ENCODE data around the gene RHOBTB3. TPM values are rescaled to one million over a fixed set of nuclear protein-coding genes. Genes with fewer than 3 reads are reported as not detected.
"Not testable (repeated sequence)": the region's sequence is repeated elsewhere in the genome, so short reads cannot be mapped to it uniquely, and the experiment has no call there.

Gene RHOBTB3, protein sequence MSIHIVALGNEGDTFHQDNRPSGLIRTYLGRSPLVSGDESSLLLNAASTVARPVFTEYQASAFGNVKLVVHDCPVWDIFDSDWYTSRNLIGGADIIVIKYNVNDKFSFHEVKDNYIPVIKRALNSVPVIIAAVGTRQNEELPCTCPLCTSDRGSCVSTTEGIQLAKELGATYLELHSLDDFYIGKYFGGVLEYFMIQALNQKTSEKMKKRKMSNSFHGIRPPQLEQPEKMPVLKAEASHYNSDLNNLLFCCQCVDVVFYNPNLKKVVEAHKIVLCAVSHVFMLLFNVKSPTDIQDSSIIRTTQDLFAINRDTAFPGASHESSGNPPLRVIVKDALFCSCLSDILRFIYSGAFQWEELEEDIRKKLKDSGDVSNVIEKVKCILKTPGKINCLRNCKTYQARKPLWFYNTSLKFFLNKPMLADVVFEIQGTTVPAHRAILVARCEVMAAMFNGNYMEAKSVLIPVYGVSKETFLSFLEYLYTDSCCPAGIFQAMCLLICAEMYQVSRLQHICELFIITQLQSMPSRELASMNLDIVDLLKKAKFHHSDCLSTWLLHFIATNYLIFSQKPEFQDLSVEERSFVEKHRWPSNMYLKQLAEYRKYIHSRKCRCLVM
- 1 to 10 TPM; 1.3 to 5.2 TPM for total RNA-seq

DNA sequence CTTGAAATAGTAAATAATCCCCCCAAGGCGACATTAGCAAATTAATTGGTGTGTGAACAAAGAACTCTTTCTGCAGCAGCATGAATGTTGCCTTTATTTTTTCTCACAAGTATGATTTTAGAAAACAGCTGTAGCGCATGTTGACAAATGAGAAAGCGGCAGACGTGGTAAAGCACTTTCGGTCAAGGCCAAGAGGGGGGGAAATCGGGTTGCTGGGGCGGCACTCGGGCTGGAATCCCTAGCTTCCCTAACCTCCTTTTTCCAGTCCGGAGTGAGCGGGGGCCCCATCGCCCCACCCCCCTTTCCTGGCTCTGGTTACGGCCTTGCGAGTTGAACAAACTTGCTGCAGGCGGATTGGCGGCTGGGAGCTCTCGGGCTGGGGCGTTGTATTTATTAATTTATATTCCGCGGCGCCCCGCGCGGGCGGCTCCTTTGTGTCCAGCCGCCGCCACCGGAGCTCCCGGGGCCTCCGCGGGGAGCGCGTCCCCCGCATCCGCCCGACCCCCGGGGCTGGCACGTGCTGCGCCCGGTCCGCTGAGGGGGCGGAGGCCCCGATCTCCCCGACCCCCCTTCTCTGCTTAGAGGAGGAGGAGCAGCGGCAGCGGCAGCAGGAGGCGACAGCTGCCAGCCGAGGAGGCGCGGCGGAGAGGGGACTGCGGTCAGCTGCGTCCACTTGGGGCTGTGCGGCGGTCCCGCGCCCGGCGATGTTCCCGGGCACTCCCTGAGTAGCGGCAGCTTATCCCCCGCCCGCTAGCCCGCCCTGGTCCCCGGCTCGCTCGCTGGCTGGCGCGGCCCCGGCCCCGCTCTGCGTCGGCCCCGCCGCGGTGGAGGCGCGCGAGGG, at the start of gene RHOBTB3:
TSS of gene RHOBTB3 (plus strand) at position 607 of the 841 bp plus-strand sequence. CDS start 347 bp downstream, outside the sequence.
- ATAC-seq (replicated peaks in 1 of 2) (peak; percentile 67 to 75), DNase-seq (peak; percentile 43 to 44)
- Mint-ChIP-seq H3K27ac (peak within 1 kb of the TSS; percentile 44), H3K36me3 (ENCODE audit: insufficient read depth in 2 of 2) (peaks cover 0 to 3% of the 10 kb centered on the region in 2 donors), H3K4me3 (peak within 1 kb of the TSS; percentile 86 to 91), H3K4me1 (ENCODE audit: low read depth) (peaks cover 63% of the 10 kb centered on the region), H3K9me3 (no peaks in the 10 kb centered on the region), H3K27me3 (ENCODE audit: low read depth) (peaks cover 48% of the 10 kb centered on the region)

DNA sequence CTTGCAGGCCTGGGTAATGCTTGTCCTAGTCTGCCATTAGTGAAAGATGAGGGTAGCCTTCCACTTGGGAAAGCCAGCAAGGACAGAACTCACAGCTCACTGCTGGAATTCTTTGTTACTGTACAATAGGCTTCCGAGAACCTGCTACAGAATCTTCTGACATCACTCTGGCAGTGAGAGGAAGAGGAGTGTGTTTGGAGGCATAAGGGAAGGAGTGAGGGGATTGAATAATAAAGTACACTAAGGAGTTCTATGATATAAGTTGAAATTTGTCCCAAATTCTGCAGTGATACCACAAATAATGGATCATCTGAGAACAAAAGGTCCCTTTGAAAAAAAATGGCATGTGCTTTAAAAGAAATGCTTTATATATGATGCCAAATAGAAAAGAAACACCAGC, 48.2 kb upstream of the RHOBTB3 start, which contains the start of gene SPATA9:
TSS of gene SPATA9 (minus strand) at position 101 of the 400 bp plus-strand sequence. CDS start 137 bp downstream, outside the sequence.
- no peak for ATAC-seq (replicated peaks in 1 of 2)
- Mint-ChIP-seq H3K9me3 (no peaks in the 10 kb centered on the region), H3K36me3 (ENCODE audit: insufficient read depth in 2 of 2) (no peaks in the 10 kb centered on the region), H3K27ac (no peak within 1 kb of the TSS), H3K27me3 (ENCODE audit: low read depth) (peaks cover 13% of the 10 kb centered on the region), H3K4me1 (ENCODE audit: low read depth) (no peaks in the 10 kb centered on the region), H3K4me3 (no peak within 1 kb of the TSS)
- no peak for DNase-seq

DNA sequence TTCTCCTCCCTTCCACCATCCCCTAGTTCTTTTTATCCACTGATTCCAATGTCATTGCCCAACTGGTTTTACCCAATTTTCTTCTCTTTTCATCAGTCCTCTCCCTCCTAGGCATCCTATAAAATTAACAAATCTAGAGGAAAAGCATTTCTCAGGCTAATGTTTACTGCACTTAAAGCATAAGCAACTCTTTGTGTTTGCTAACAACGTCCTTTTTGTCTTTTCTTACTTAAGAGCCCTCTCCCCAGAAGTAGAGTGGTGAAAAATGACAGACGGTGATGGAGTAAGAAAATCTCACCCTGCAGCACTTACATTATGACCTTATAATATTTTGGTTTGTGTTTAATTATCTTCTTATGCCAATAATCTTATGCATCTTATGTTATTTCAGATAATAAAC, 46.8 kb upstream of the RHOBTB3 start:
- Mint-ChIP-seq H3K36me3 (ENCODE audit: insufficient read depth in 2 of 2) (peaks cover 0 to 1% of the 10 kb centered on the region in 2 donors), H3K27ac (no peak overlapping the region), H3K9me3 (peaks cover 0 to 2% of the 10 kb centered on the region in 2 donors), H3K27me3 (ENCODE audit: low read depth) (peaks cover 13% of the 10 kb centered on the region), H3K4me3 (no peak overlapping the region), H3K4me1 (ENCODE audit: low read depth) (no peaks in the 10 kb centered on the region)
- DNase-seq (no peak), ATAC-seq (replicated peaks in 1 of 2) (no peak)

DNA sequence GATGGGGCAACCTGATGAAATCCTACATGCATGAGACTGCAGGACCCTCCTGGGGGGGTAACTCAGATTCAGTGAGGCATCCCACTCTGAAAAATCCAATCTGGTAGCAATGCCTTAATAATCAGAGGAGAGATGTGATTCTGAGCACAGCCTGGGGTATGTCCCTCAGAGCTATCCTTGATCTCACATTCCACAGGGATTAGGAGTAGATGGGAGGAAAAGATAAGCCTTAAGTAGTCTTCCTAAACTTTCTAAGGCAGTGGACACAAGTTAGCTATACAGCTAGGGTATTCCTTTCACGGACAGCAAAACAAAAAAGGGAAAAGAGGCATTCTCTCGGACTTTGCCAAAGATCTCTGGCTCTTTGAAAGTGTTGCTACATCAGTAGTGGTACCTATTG, 44.5 kb upstream of the RHOBTB3 start:
- H3K9me3 Mint-ChIP-seq = peaks cover 0 to 2% of the 10 kb centered on the region in 2 donors
- no peak overlapping the region for H3K4me3 Mint-ChIP-seq
- peaks cover 0 to 1% of the 10 kb centered on the region in 2 donors for H3K36me3 Mint-ChIP-seq (ENCODE audit: insufficient read depth in 2 of 2)
- H3K27me3 Mint-ChIP-seq (ENCODE audit: low read depth) = peaks cover 13% of the 10 kb centered on the region
- no peak overlapping the region for H3K27ac Mint-ChIP-seq
- no peak for ATAC-seq (replicated peaks in 1 of 2)
- H3K4me1 Mint-ChIP-seq (ENCODE audit: low read depth) = no peaks in the 10 kb centered on the region
- DNase-seq = no peak

DNA sequence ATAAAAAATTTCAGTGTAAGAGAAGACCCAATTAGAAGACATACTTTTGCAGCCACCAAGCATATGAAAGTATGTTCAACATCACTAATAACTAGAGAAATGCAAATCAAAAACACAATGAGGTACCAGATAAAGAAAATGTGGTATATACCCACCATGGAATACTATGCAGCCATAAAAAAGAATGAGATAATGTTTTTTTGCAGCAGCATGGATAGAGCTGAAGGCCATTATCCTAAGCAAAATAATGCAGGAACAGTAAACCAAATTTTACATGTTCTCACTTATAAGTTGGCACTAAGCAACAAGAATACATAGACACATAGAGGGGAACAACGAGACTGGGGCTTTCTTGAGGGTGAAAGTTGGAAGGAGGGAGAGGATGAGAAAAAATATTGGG, 41.5 kb upstream of the RHOBTB3 start:
- Mint-ChIP-seq H3K36me3 (ENCODE audit: insufficient read depth in 2 of 2) (peaks cover 0 to 1% of the 10 kb centered on the region in 2 donors), H3K27me3 (ENCODE audit: low read depth) (peaks cover 5% of the 10 kb centered on the region), H3K4me3 (no peak overlapping the region), H3K4me1 (ENCODE audit: low read depth) (no peaks in the 10 kb centered on the region), H3K9me3 (peaks cover 0 to 2% of the 10 kb centered on the region in 2 donors), H3K27ac (no peak overlapping the region)
- DNase-seq = no peak
- ATAC-seq (replicated peaks in 1 of 2) = no peak

DNA sequence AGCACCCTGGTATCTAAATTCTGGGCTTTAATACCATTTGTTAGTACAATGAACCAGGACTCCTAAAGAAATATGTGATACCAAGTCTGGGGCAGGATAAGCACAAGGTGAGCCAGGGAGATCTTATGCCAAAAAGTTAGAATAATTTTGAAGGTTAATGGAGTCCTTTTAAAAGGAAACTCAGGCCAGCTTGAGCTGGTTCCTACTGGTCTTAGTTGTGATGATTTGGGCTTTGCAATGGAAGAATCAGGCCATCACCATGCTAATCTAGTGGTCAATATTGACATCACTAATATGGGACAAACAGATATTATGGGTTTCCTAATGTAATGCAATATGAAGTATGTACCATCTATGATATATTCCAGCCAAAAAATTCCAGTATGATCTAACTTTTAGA, 40.8 kb upstream of the RHOBTB3 start:
- H3K4me1 Mint-ChIP-seq (ENCODE audit: low read depth) = no peaks in the 10 kb centered on the region
- DNase-seq (no peak), ATAC-seq (replicated peaks in 1 of 2) (no peak)
- peaks cover 0 to 1% of the 10 kb centered on the region in 2 donors for H3K36me3 Mint-ChIP-seq (ENCODE audit: insufficient read depth in 2 of 2)
- no peak overlapping the region for H3K4me3 Mint-ChIP-seq
- H3K27ac Mint-ChIP-seq = no peak overlapping the region
- H3K9me3 Mint-ChIP-seq = peaks cover 0 to 2% of the 10 kb centered on the region in 2 donors
- peaks cover 5% of the 10 kb centered on the region for H3K27me3 Mint-ChIP-seq (ENCODE audit: low read depth)

DNA sequence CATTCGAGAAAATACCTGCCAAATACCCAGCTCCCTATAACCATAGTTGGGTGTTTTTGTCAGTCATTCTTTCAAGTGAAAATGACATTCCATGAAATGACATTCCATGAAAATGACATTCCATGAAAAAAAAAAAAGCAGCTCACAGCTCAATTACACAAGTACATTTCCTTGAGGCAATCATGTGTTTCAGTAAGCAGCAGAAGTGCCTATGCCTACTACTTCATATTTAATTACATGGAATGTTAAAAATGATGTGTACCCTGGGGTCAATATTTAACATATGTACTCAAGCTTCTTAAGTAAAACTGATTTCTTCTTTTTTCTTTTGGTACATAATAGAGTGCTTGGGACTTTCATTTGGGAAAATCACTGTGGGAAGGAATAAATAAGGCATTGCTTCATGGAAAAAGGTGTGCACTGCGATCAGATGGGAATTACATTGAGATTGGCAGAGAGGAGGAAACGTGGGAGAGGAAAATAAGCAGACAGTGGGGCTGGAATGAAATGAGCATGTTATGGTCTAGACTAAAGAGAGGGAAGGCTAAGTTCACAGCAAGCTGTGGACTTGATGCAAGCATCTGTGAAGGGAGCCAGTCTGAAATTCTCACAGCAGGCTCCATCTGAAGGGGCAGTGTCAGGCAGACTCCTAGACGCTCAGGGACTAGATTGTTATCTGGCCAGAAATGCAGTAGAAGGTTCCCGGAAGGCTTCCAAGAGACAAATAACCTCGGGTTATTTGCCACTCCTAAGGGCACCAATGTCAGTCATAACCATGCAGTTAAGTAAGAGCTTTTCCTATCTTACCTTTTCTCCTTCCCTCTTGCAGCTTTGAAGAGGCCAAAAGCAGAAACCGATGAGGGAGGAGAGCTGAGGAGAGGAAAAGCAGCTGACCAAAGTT, 33.1 kb upstream of the RHOBTB3 start:
- peaks cover 15% of the 10 kb centered on the region for H3K27me3 Mint-ChIP-seq (ENCODE audit: low read depth)

DNA sequence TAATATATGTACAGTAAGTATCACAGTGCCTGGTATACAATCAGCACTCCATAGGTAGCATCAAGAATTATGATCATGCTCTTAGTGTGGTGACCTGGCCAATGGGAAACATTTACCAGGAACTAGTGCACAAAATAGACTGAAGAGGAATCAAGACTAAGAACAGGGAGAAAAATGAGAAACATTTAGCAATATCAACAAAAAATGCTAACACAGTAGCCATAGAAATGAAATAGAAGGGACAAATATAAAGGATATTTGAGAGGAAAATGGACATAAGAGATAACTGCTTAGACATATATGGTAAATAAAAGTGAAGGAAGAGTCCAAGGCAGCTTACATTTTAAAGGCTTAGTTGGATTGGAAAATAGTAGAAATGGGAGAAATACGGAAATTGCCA, 31.8 kb upstream of the RHOBTB3 start:
- DNase-seq = no peak
- Mint-ChIP-seq H3K36me3 (ENCODE audit: insufficient read depth in 2 of 2) (no peaks in the 10 kb centered on the region), H3K9me3 (no peaks in the 10 kb centered on the region), H3K4me3 (no peak overlapping the region), H3K27me3 (ENCODE audit: low read depth) (peaks cover 15% of the 10 kb centered on the region), H3K4me1 (ENCODE audit: low read depth) (no peaks in the 10 kb centered on the region), H3K27ac (no peak overlapping the region)
- ATAC-seq (replicated peaks in 1 of 2) = no peak

More for the DNA sequence above, 33.1 kb upstream of the RHOBTB3 start:
- Mint-ChIP-seq H3K27ac (no peak overlapping the region), H3K4me1 (ENCODE audit: low read depth) (no peaks in the 10 kb centered on the region), H3K4me3 (no peak overlapping the region), H3K36me3 (ENCODE audit: insufficient read depth in 2 of 2) (no peaks in the 10 kb centered on the region), H3K9me3 (no peaks in the 10 kb centered on the region)
- no peak for DNase-seq
- ATAC-seq (replicated peaks in 1 of 2) = no peak

DNA sequence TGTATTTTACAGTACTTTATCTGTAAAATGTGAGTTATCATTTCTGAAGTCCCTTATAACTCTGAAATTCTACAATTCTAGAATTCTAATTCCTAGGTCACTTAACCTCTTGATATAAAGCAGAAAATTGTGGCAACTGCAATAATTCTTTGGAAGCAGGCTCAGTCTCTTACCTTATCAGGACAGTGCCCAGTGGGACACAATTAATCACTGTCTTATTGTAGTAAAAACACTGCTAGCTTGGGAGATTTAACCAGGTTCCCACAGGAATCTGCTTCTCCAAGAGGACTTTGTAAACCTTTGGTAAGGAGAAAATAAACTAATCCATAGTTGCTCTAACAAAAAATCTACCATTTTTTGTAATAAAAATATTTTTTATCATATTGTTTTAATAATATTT, 30.1 kb upstream of the RHOBTB3 start:
- H3K27me3 Mint-ChIP-seq (ENCODE audit: low read depth) = peaks cover 15% of the 10 kb centered on the region
- H3K4me1 Mint-ChIP-seq (ENCODE audit: low read depth) = no peaks in the 10 kb centered on the region
- DNase-seq (no peak), ATAC-seq (replicated peaks in 1 of 2) (no peak)
- H3K36me3 Mint-ChIP-seq (ENCODE audit: insufficient read depth in 2 of 2) = no peaks in the 10 kb centered on the region
- no peaks in the 10 kb centered on the region for H3K9me3 Mint-ChIP-seq
- H3K4me3 Mint-ChIP-seq = no peak overlapping the region
- no peak overlapping the region for H3K27ac Mint-ChIP-seq

DNA sequence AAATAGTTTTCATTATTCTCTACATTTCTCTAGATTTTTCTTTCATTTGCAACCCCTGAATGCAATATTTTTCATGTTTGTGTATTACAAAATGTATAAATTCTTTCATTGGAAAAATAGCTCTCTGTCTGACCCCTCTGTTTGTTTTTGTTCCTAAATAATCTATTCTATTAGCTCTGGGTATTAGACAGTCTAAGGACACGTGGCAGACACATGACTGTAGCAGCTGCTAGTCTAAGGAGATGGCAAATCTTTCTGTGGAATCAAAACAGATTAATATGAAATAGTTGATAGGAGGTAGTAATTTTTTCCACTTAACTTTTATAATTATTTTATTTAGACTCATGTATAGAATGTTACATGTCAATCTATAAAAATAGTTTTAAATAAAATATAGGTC, 27.0 kb upstream of the RHOBTB3 start:
- no peak for ATAC-seq (replicated peaks in 1 of 2)
- no peak overlapping the region for H3K27ac Mint-ChIP-seq
- no peaks in the 10 kb centered on the region for H3K36me3 Mint-ChIP-seq (ENCODE audit: insufficient read depth in 2 of 2)
- no peaks in the 10 kb centered on the region for H3K9me3 Mint-ChIP-seq
- no peaks in the 10 kb centered on the region for H3K4me1 Mint-ChIP-seq (ENCODE audit: low read depth)
- no peak overlapping the region for H3K4me3 Mint-ChIP-seq
- no peak for DNase-seq
- H3K27me3 Mint-ChIP-seq (ENCODE audit: low read depth) = peaks cover 6% of the 10 kb centered on the region

DNA sequence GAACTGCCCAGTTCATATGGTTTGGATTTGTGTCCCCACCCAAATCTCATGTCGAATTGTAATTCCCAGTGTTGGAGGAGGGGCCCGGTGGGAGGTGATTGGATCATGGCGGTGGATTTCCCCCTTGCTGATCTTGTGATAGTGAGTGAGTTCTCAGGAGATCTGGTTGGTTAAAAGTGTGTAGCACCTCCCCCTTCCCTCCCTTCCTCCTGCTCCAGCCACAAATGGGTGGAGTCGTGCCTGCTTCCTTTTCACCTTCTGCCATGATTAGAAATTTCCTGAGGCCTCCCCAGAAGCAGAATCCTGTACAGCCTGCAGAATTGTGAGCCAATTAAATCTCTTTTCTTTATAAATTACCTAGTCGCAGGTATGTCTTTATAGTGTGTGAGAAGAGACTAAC, 24.9 kb upstream of the RHOBTB3 start:
- DNase-seq; ATAC-seq (replicated peaks in 1 of 2); H3K4me1 Mint-ChIP-seq (ENCODE audit: low read depth); H3K36me3 Mint-ChIP-seq (ENCODE audit: insufficient read depth in 2 of 2); H3K27me3 Mint-ChIP-seq (ENCODE audit: low read depth); H3K27ac Mint-ChIP-seq; H3K9me3 Mint-ChIP-seq; H3K4me3 Mint-ChIP-seq: not testable (repeated sequence)

DNA sequence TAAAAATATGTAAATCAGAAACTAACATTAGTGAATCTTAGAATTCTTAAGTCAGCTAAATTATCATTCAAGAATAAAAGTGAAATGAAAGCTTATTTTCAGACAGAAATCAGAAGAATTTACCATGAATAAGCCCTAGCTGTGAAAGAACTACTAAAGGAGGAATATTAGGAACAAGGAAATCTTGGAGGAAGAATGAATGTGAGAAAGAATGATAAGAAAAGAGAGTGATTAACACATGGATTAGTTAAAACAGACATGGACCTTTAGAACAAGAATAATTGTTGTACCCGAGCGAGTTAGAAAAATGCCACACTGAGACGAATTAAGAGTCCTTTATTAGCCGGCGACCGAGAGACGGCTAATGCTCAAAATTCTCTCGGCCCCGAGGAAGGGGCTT, 24.1 kb upstream of the RHOBTB3 start:
- ATAC-seq (replicated peaks in 1 of 2) = no peak

More for the DNA sequence above, 24.1 kb upstream of the RHOBTB3 start:
- no peak for DNase-seq
- Mint-ChIP-seq H3K27me3 (ENCODE audit: low read depth) (no peaks in the 10 kb centered on the region), H3K27ac (no peak overlapping the region), H3K9me3 (no peaks in the 10 kb centered on the region), H3K4me3 (no peak overlapping the region), H3K4me1 (ENCODE audit: low read depth) (peaks cover 7% of the 10 kb centered on the region), H3K36me3 (ENCODE audit: insufficient read depth in 2 of 2) (no peaks in the 10 kb centered on the region)
